Suprapubic skin (tissue), 4 donors: Measurements from ENCODE around the gene ACOT11. TPM values are rescaled to one million over a fixed set of nuclear protein-coding genes. Genes with fewer than 3 reads are reported as not detected.

Experiments
- DNase-seq, 2 donors: peaks; one replicate each; pipeline ENCODE4 v3.0.0-alpha.2; 2019; ENCODE audit warnings: low spot score in 2 of 2
- H3K27ac ChIP-seq: fragments of 200-600 bp; sonication (generic); one replicate; pipeline ENCODE4 v1.5.1; 2019
- H3K27me3 ChIP-seq: fragments of 200-600 bp; sonication (generic); one replicate; pipeline ENCODE4 v1.5.1; 2019
- H3K36me3 ChIP-seq: fragments of 200-600 bp; sonication (generic); one replicate; pipeline ENCODE4 v1.5.1; 2019
- H3K4me1 ChIP-seq: fragments of 200-600 bp; sonication (generic); one replicate; pipeline ENCODE4 v1.5.1; 2019
- H3K4me3 ChIP-seq: fragments of 200-600 bp; sonication (generic); one replicate; pipeline ENCODE4 v1.5.1; 2019; ENCODE audit warnings: mild to moderate bottlenecking
- H3K9me3 ChIP-seq: fragments of 200-600 bp; sonication (generic); one replicate; pipeline ENCODE4 v1.5.1; 2019
- CTCF ChIP-seq, 2 donors: fragments of 200-600 bp in 1 of 2; fragments of 450-650 bp in 1 of 2; sonication (generic) in 1 of 2; IDR thresholded peaks; one replicate each; pipeline ENCODE4 v1.5.1; 2016 to 2019; ENCODE audit warnings: antibody characterized with exemption in 2 of 2, mild to moderate bottlenecking in 1 of 2, moderate library complexity in 1 of 2
- EP300 ChIP-seq: sonication (generic); formaldehyde crosslinking; IDR thresholded peaks from one replicate; pipeline ENCODE4 v1.6.1; 2017; ENCODE audit warnings: antibody characterized with exemption
- POLR2A ChIP-seq, 2 donors: fragments of 450-650 bp; IDR thresholded peaks; one replicate each; pipeline ENCODE4 v1.6.1; 2017; ENCODE audit warnings: antibody characterized with exemption in 2 of 2, mild to moderate bottlenecking in 2 of 2, moderate library complexity in 2 of 2
- POLR2AphosphoS5 ChIP-seq, 3 donors: sonication (generic); formaldehyde crosslinking; IDR thresholded peaks; one replicate each; pipeline ENCODE4 v1.6.1; 2017; ENCODE audit warnings: antibody characterized with exemption in 3 of 3
- WGBS: methylation state at CpG from one replicate; pipeline ENCODE4 v1.1.5; 2018; 5-methylcytosine and 5-hydroxymethylcytosine counted together
- total RNA-seq, 4 donors: library from RNA; depleted of rRNA; stranded (reverse); fragments of >200 nt; gene quantifications; one replicate each; pipeline ENCODE4 v1.1.0, GENCODE V29; 2016

The ACOT11 gene
- total RNA-seq, 4 donors from 2014 or later: 4.7 to 8.5 (median 6.9) TPM

DNA sequence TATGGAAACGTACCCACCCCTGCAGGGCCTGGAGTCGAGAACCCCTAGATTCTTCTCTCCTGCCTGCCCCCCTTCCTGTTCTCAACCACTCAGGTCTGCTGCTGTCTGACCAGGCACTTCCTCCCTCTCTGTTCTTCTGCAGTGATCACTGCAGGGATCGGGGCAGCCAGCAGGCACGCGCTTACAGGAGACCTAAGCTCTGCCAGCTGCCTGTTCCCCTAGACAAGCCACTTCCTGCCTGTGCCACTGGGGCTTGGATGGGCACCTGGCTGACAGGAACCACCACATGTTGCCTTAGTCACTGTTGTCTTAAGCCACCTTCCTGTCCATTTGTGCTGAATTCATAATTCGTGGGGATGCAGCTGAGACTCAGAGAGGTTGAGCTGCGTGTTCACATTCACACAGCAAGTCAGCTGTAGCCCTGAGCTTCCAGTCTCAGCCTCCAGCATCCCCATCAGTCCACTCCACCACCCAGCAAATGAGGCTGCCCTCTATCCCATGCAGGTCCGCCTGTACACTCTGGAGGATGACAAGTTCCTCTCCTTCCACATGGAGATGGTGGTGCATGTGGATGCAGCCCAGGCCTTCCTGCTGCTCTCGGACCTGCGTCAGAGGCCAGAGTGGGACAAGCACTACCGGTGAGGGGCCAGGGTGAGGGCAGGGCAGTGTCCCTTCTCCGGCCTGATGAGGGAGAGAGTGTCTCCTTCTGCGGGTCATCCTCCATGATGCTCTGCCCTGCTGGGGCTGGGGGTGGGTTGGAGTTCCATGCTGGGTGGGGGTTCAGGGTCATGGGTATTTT is 56.7 kb downstream of the ACOT11 start:
- Histone ChIP-seq H3K9me3 (no peaks in the 10 kb centered on the region), H3K36me3 (peaks cover 2% of the 10 kb centered on the region)
- 63% methylated on average over 12 of the region's 13 CpGs for WGBS

DNA sequence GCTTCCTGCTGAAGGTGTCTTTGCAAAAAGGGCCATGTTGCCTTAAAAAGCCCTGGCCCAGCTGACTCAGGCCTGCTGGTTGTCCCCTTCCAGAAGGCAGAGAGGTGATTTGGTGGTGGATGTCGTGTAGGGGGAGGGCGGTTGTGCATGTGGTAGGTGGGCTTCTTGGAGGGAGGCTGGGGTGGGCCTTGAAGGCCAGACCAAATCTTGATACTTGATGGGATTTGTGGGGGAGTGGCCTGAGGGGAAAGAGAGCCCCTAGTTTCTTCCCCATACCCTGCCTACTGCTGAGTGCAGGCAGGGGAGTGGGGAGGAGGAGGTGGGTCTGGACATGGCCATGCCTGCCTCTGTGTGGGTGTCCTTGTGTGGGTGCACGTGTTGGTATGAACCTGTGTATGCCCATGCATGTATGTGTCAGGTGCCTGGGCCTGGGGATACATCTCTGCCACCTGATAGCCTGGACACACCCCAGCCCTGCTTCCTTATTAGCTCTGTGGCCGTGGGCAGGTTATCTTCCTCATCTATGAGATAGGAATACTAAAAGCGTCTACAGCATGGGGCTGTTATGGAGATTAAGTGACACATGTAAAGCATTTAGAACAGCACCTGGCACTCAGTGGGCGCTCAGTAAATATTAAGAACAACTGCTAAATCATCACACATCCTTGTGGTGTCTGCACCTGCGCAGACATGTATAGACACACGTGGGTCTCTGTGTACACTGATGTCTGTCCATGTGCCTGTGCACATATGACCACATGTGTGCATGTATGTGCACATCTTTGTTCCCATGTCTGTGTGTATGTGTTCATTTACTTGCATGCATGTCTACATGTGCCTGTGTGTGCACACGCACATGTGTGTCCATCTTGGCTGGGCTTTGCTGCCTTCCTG is 58.3 kb downstream of the ACOT11 start:
- Histone ChIP-seq H3K27ac (no peak overlapping the region), H3K4me1 (no peaks in the 10 kb centered on the region), H3K9me3 (no peaks in the 10 kb centered on the region), H3K4me3 (no peak overlapping the region), H3K27me3 (no peaks in the 10 kb centered on the region), H3K36me3 (peaks cover under 1% of the 10 kb centered on the region)
- DNase-seq: peak in 1 of 2 donors; percentile 13
- WGBS: 82% methylated on average over 9 of the region's 9 CpGs
- TF ChIP-seq CTCF (IDR thresholded peaks at IDR 0.05) (no peak), POLR2A (IDR thresholded peaks at IDR 0.05) (no peak), POLR2AphosphoS5 (IDR thresholded peaks at IDR 0.05) (no peak), EP300 (no peak)

More for the DNA sequence above, 56.7 kb downstream of the ACOT11 start:
- Histone ChIP-seq H3K27me3 (no peaks in the 10 kb centered on the region), H3K4me3 (no peak overlapping the region), H3K4me1 (no peaks in the 10 kb centered on the region), H3K27ac (no peak overlapping the region)
- DNase-seq: peak in 1 of 2 donors; percentile 46
- TF ChIP-seq POLR2A (IDR thresholded peaks at IDR 0.05) (no peak), CTCF (IDR thresholded peaks at IDR 0.05) (no peak), POLR2AphosphoS5 (IDR thresholded peaks at IDR 0.05) (no peak), EP300 (no peak)

GRCh38 chr1:54606990-54607325 is 58.9 kb downstream of the ACOT11 start:
- WGBS: 94% methylated on average over 12 of the region's 13 CpGs
- Histone ChIP-seq H3K9me3 (no peaks in the 10 kb centered on the region), H3K4me1 (no peaks in the 10 kb centered on the region), H3K27me3 (no peaks in the 10 kb centered on the region), H3K36me3 (no peaks in the 10 kb centered on the region), H3K27ac (no peak overlapping the region), H3K4me3 (no peak overlapping the region)
- TF ChIP-seq POLR2A (IDR thresholded peaks at IDR 0.05) (no peak), EP300 (no peak), CTCF (IDR thresholded peaks at IDR 0.05) (no peak), POLR2AphosphoS5 (IDR thresholded peaks at IDR 0.05) (no peak)
- DNase-seq: peak in 1 of 2 donors; percentile 45

GRCh38 chr1:54607821-54608565 is 60.0 kb downstream of the ACOT11 start:
- DNase-seq: peak in 1 of 2 donors; percentile 40
- Histone ChIP-seq H3K36me3 (no peaks in the 10 kb centered on the region), H3K9me3 (no peaks in the 10 kb centered on the region), H3K4me3 (no peak overlapping the region), H3K27ac (no peak overlapping the region), H3K4me1 (no peaks in the 10 kb centered on the region), H3K27me3 (no peaks in the 10 kb centered on the region)
- WGBS: 94% methylated on average over 5 of the region's 19 CpGs
- TF ChIP-seq CTCF (IDR thresholded peaks at IDR 0.05) (no peak), EP300 (no peak), POLR2A (IDR thresholded peaks at IDR 0.05) (no peak), POLR2AphosphoS5 (IDR thresholded peaks at IDR 0.05) (no peak)
